Stimulated activated CD8-positive, alpha-beta memory T cell treated with anti-CD3 and anti-CD28 coated beads, Interleukin-2, amount 100 ng/mL, for 48 hours (primary cell): Measurements from ENCODE around the gene CHMP1A.
A peak's percentile ranks its signal among the peaks of the same experiment; 100 is the strongest.

Source experiments
- DNase-seq, 2 donors: peaks; one replicate each; pipeline ENCODE4 v3.0.0-alpha.2; 2020; ENCODE audit warnings: low read depth in 2 of 2

Gene CHMP1A

DNA sequence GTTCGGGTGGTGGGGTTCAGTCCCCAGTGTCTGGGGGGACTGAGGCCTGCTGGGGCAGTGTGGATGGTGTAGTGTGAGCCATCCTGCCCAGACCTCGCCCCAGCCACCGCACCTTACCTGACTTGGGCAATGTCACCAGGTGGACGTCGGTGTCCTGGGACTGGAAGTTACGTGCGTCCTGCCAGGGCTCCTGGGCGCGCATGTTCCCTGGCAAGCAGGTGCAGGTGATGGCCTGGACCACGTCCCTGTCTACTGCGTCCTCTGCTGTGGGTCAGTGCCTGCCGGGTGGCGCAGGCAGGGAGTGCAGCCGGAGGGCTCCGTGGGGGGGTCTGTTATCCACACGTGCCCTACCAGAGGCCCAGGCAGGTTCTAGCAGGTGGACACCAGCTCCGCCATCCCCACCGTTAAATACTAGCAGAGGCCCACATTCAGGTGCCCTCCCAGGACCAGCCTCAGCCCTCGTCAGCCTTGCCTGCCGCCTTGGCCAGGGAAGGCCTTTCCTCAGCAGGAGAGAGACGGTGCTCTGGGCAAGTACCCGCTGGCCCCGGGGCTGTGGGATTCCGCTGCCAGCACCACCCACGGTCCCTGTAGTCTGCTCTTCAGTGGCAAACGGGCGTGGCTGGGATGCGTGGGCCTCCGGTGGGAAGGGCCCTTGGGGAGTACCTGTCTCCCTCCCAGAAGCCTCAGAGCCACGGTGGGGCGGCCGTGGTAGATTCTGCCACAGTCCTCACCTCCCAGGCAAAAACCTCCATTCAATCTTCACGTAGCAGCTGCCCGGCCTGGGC is 52.1 kb downstream of the CHMP1A start:
- no peak for DNase-seq

- no peak for DNase-seq
Observed at GRCh38 chr16:89604764-89605163, 52.7 kb downstream of the CHMP1A start.

DNA sequence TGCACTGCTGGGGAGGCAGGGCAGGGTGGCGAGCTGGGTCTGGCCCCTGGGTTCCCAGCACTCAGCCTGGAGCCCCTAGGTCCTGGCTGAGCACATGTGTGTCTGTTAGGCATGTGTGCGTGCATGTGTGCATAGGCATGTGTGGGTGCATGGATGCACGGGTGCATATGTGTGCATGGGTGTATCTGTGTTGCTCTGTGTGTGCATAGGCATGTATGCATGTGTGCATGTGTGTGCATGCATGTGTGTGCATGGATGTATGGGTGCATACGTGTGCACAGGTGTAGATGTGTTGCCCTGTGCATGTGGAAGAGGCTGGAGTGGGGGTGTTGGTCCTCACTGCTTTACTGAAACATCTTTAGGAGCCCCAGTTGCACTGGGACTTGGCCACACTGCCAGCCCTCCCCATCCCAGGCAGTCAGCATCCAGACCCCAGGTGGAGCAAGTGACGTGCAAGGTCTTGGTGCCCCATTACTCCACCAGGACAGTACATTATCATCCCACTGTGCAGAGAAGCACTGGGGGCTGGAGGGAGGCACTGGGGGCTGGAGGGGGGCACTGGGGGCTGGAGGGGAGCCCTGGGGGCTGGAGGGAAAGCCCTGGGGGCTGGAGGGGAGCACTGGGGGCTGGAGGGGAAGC is 54.4 kb downstream of the CHMP1A start:
- DNase-seq = no peak

GRCh38 chr16:89602273-89602951 is 55.1 kb downstream of the CHMP1A start:
- DNase-seq = peak; percentile 43 to 59

DNA sequence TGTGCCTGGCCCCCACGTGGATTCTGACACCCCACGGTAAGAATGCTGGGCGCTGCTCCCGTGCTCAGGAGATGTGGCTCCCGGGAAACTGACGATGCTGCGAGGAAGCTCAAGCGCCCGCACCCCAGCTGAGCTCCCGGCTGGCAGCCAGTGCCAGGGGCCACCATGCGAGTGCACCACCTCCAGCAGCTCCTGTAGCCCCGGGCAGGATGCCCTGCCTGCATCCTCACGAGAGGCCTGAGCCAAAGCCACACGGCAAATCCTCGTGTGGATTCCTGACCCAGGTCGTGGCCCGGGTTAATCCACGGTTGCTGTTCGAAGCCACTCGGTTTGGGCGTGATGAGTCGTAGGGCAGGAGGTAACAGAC is 55.6 kb downstream of the CHMP1A start:
- DNase-seq = no peak

DNA sequence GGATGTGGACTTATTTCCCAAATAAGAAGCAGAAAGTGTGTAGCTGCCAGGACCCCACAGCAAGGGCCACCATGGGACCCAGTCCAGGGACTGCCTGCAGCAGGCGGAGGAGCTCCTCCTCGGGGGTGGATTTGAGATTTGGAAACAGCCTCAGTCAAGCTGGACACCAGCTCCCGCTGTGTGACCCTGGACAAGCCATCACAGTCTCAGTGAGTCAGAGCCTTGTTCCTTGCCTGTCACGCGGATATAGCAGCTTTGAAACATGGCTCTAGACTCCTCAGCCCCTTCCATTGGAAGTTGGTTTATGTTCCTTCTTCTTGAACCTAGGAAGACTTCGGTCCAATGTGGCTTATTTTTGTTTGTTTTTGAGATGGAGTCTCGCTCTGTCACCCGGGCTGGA is 56.6 kb downstream of the CHMP1A start:
- DNase-seq = no peak

DNA sequence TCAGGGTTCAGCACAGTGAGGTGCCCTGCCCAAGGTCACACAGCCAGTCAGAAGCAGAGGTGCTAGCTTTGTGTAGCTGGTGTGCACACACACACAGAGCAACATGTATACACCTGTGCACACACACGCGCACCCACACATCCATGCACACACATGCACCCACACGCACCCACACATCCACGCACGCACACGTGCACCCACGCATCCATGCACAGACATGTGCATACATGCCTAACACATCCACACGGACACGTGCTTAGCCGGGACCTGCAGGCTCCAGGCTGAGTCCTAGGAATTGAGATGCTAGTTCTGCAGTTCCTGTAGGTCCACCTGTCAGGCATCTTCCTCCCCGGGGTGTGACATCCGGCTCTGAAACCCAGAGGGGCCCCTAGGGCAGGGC is 57.1 kb downstream of the CHMP1A start:
- DNase-seq = no peak

GRCh38 chr16:89599902-89600301 is 57.6 kb downstream of the CHMP1A start:
- DNase-seq = no peak

- peak in 1 of 2 donors; percentile 26 for DNase-seq
Observed at GRCh38 chr16:89599451-89599858, 58.1 kb downstream of the CHMP1A start.

DNA sequence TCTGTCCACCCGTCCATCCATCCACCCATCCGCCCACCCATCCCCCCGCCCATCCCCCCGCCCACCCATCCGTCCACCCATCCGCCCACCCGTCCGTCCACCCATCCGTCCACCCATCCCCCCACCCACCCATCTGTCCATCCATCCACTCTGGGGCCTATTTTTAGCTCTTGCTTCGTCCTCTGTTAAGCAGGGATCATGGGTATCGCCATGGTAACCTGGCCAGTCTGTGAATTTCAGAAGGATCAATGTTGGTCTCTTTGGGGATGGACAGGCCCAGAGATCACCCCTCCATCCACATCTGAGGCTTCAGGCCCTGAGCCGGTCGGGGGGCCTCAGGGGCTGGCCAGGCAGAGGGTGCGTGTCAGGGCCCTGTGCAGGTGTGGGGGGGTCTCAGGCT is 59.3 kb downstream of the CHMP1A start:
- no peak for DNase-seq

GRCh38 chr16:89596957-89597649 is 60.4 kb downstream of the CHMP1A start:
- no peak for DNase-seq

GRCh38 chr16:89596061-89596689 is 61.3 kb downstream of the CHMP1A start:
- no peak for DNase-seq

DNA sequence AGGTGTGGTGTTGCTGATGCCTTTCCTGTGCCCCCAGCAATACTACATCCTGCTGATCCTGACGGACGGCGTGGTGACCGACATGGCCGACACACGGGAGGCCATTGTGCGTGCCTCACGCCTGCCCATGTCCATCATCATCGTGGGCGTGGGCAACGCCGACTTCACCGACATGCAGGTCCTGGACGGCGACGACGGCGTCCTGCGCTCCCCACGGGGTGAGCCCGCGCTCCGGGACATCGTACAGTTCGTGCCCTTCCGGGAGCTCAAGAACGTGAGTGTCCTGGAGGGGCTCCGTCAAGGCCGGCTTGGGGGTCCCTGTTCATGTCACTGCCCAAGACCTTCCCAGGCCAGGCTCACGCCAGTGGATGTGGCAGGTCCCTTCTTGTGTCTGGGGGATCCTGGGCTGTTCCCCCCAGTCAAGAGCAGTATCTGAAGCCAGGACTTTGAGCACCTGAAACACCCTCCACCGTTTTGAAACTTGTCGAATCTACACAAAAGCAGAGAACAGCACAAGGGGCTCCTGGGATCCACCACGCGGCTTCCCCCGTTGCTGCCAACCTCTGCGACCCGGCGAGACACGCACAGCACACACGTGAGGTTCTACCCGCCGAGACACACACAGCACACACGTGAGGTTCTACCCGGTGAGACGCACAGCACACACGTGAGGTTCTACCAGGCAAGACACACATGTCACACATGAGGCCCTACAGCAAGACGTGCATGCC is 62.0 kb downstream of the CHMP1A start:
- DNase-seq = no peak
